ENCODE results near the gene SH2B3. TPM values are rescaled to one million over a fixed set of nuclear protein-coding genes. Genes with fewer than 3 reads are reported as not detected.

The SH2B3 gene
- total RNA-seq, 2 experiments from 2014 or later, result 25.8 to 51.3 TPM

DNA sequence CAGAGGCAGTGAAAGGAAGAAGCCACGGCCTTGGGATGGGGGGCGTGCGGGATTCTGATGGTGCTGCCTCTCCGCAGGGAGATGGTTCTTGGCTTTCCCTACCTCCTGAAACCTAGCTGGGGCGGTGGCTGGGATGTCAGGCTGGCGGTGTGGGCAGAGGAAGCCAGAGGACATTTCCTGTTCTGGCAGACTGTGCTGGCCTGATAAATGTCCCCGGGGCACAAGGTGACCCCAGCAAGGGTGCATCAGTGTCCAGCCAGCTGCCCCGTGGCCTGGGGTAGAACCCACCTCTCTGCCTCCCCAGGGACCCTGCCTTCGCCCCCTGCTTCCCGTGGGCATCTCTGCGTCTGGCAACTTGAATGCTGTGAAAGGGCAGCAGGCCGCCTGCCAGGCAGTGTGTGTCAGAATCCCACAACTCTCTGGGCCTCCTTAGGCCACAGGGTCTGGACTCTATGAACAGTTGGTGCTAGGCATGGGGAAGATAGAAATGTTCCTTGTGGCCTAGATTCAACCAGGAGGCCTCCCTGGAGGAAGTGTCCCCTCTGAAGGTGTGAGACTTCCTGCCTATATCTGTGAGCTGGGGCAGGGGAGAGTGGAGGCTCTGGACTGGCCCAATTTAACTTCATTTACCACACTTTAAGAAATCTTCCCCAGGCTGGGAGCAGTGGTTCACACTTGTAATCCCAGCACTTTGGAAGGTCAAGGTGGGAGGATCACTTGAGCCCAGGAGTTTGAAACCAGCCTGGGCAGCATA lies 4.9 kb downstream of the SH2B3 start:
- CTCF ChIA-PET (ENCODE audit: unreplicated experiment), result no interaction called here
- TF ChIP-seq, protein P1, sequence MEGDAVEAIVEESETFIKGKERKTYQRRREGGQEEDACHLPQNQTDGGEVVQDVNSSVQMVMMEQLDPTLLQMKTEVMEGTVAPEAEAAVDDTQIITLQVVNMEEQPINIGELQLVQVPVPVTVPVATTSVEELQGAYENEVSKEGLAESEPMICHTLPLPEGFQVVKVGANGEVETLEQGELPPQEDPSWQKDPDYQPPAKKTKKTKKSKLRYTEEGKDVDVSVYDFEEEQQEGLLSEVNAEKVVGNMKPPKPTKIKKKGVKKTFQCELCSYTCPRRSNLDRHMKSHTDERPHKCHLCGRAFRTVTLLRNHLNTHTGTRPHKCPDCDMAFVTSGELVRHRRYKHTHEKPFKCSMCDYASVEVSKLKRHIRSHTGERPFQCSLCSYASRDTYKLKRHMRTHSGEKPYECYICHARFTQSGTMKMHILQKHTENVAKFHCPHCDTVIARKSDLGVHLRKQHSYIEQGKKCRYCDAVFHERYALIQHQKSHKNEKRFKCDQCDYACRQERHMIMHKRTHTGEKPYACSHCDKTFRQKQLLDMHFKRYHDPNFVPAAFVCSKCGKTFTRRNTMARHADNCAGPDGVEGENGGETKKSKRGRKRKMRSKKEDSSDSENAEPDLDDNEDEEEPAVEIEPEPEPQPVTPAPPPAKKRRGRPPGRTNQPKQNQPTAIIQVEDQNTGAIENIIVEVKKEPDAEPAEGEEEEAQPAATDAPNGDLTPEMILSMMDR (conservative IDR thresholded peaks at IDR 0.05; ENCODE audit: low read length), result no peak
- TF ChIP-seq EZH2phosphoT487 (IDR thresholded peaks at IDR 0.05; ENCODE audit: borderline replicate concordance, low read depth, low read length), result no peak
- intact Hi-C loops (cut with micrococcal nuclease; ENCODE audit: unreplicated experiment), result no loop called here
- Histone ChIP-seq H3K4me3 (ENCODE audit: low read depth, low read length, poor library complexity, severe bottlenecking) (no peak overlapping the region), H3K9me3 (ENCODE audit: low read length) (no peaks in the 10 kb centered on the region), H3K27ac (ENCODE audit: low read depth, low read length, poor library complexity, severe bottlenecking) (no peak overlapping the region), H3K9me2 (ENCODE audit: insufficient read depth, low read length) (no peaks in the 10 kb centered on the region), H3K4me1 (ENCODE audit: insufficient read depth, low read length, poor library complexity, severe bottlenecking) (peaks cover 58% of the 10 kb centered on the region), H3K36me3 (ENCODE audit: insufficient read depth, low read length) (no peaks in the 10 kb centered on the region), H3K4me2 (ENCODE audit: low read length) (peak overlapping the region; percentile 83; the same call in 1 of the 2 replicates), H2AFZ (ENCODE audit: low read length) (no peak overlapping the region), H3K79me2 (ENCODE audit: insufficient read depth, low read depth, low read length) (peaks cover 85% of the 10 kb centered on the region), H4K20me1 (ENCODE audit: insufficient read depth, low read length) (peaks cover 22% of the 10 kb centered on the region)
- DNase-seq (ENCODE audit: low spot score), result no peak
- POLR2A ChIA-PET, result no interaction called here
- no TSS peak for BruUV-seq (replicated peaks)

DNA sequence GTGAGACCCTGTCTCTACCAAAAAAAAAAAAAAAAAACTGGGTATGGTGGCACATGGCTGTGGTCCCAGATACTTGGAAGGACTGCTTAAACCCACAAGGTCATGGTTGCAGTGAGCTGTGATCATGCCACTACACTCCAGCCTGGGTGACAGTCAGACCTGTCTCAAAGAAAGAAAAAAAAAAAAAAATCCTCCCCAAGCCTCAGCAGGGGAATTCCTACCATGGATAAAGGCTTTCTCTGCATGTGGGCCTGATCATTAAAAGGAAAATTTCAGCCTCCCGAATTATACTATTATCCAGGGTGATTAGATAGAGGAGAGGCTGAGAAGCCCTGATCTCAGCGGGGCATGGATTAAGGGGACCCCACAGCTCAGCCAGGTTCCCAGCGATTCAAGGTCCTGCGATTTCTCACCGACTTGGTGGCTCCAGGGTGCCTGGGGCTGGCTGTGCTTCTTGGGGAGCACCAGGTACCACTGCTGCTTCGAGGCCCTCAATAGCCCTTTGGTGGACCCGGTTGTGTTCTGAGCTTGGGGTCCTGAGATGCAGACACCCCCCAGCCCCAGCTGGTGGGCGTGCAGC lies 5.6 kb downstream of the SH2B3 start:
- Histone ChIP-seq H3K79me2 (ENCODE audit: insufficient read depth, low read depth, low read length) (peaks cover 82% of the 10 kb centered on the region), H3K36me3 (ENCODE audit: insufficient read depth, low read length) (peaks cover 4% of the 10 kb centered on the region), H3K27ac (ENCODE audit: low read depth, low read length, poor library complexity, severe bottlenecking) (peak overlapping the region; percentile 41), H3K9me2 (ENCODE audit: insufficient read depth, low read length) (no peaks in the 10 kb centered on the region), H2AFZ (ENCODE audit: low read length) (no peak overlapping the region), H3K4me2 (ENCODE audit: low read length) (peak overlapping the region; percentile 11; the same call in 1 of the 2 replicates), H4K20me1 (ENCODE audit: insufficient read depth, low read length) (peaks cover 22% of the 10 kb centered on the region), H3K9me3 (ENCODE audit: low read length) (no peaks in the 10 kb centered on the region), H3K4me3 (ENCODE audit: low read depth, low read length, poor library complexity, severe bottlenecking) (no peak overlapping the region), H3K4me1 (ENCODE audit: insufficient read depth, low read length, poor library complexity, severe bottlenecking) (peaks cover 58% of the 10 kb centered on the region)
- no peak for DNase-seq (ENCODE audit: low spot score)
- no TSS peak for BruUV-seq (replicated peaks)
- TF ChIP-seq, protein P1 (conservative IDR thresholded peaks at IDR 0.05; ENCODE audit: low read length), result no peak
- intact Hi-C loops (cut with micrococcal nuclease; ENCODE audit: unreplicated experiment), result no loop called here
- ChIA-PET CTCF (ENCODE audit: unreplicated experiment) (no interaction called here), POLR2A (interaction anchor here (0.9 kb wide), 1 partner anchor 30 kb away, joined by 5 read pairs; no protein-coding TSS in a partner anchor)
